K562 (cell line): ENCODE results near the gene PLEKHN1. TPM values are rescaled to one million over a fixed set of nuclear protein-coding genes. Genes with fewer than 3 reads are reported as not detected.

ENCODE experiments used
- ATAC-seq: fragments of 200-7000 bp; cut with Tn5 transposase; 3 replicates; pipeline ENCODE4 v1.9.1; 2020; ENCODE audit warnings: moderate library complexity
- BruUV-seq: library from RNA; stranded (reverse); fragments of 400-500 nt; replicated peaks from 2 replicates; lab custom pipeline; 2021; lab: Mats Ljungman, UMichigan
- CTCF ChIA-PET: fragments of 300-600 bp; formaldehyde crosslinking; extraction: SDS; loops from one replicate; lab custom pipeline; 2021; ENCODE audit warnings: low intra/inter-chr PET ratio; lab: Yijun Ruan, JAX
- POLR2A ChIA-PET: fragments of 300-600, 350-650 bp; sonication (Branson Sonifier 250); formaldehyde crosslinking; extraction: SDS; loops from one replicate; lab custom pipeline; 2021; ENCODE audit warnings: antibody characterized with exemption, inconsistent platforms; lab: Yijun Ruan, JAX
- DNase-seq, 4 experiments: peaks; one replicate each; pipeline versions ENCODE4 v3.0.0 to v3.0.0-alpha.2; 2011 to 2018; ENCODE audit warnings: low spot score in 3 of 4, mixed read lengths in 3 of 4; ENCODE audit errors: extremely low read depth in 1 of 4
- FAIRE-seq: peaks from 2 replicates; lab custom pipeline; 2011; peaks lifted over from hg19 to GRCh38; lab: Jason Lieb, UNC
- H2AFZ ChIP-seq: 2 replicates; pipeline ENCODE4 v1.6.0; 2011; ENCODE audit warnings: low read depth, low read length, control low read depth, inconsistent platforms
- H3K27ac ChIP-seq: fragments of 200-600 bp; 3 replicates; pipeline ENCODE4 v1.8.0; 2011; ENCODE audit warnings: low read depth, mild to moderate bottlenecking, control low read depth, inconsistent platforms, low read length, moderate library complexity, mixed read lengths; ENCODE audit errors: extremely low read depth
- H3K27me3 ChIP-seq, 2 experiments: fragments of 300-600 bp in 1 of 2; 2 replicates in 1 of 2; 3 replicates in 1 of 2; pipeline versions ENCODE4 v1.6.0 to v1.8.0; 2011; ENCODE audit warnings: inconsistent platforms in 2 of 2, low read length in 2 of 2, mild to moderate bottlenecking in 1 of 2, mixed read lengths in 1 of 2, moderate library complexity in 1 of 2; ENCODE audit not compliant: control insufficient read depth in 2 of 2, insufficient read depth in 2 of 2
- H3K36me3 ChIP-seq: fragments of 300-600 bp; 3 replicates; pipeline ENCODE4 v1.8.0; 2011; ENCODE audit warnings: mild to moderate bottlenecking, low read length, inconsistent platforms; ENCODE audit not compliant: control insufficient read depth, insufficient read depth
- H3K4me1 ChIP-seq, 2 experiments: fragments of 200-600 bp in 1 of 2; replicated peaks in 1 of 2; 2 replicates in 1 of 2; 3 replicates in 1 of 2; pipeline versions ENCODE4 v1.5.1 to v1.8.0; 2011; ENCODE audit warnings: inconsistent platforms in 2 of 2, low read length in 2 of 2, mild to moderate bottlenecking in 1 of 2, mixed read lengths in 1 of 2, moderate library complexity in 1 of 2; ENCODE audit not compliant: control insufficient read depth in 2 of 2, insufficient read depth in 2 of 2
- H3K4me2 ChIP-seq: 2 replicates; pipeline ENCODE4 v1.6.1; 2011; ENCODE audit warnings: low read length, control low read depth, inconsistent platforms, mixed read lengths; ENCODE audit not compliant: insufficient read depth
- H3K4me3 ChIP-seq: fragments of 200-600 bp; sonication (generic), shearing (Covaris generic); 2 replicates; pipeline ENCODE4 v1.5.1; 2016; ENCODE audit warnings: control low read depth, inconsistent platforms
- H3K79me2 ChIP-seq: fragments of 200-600 bp; 3 replicates; pipeline ENCODE4 v1.8.0; 2011; ENCODE audit warnings: low read length, inconsistent platforms; ENCODE audit not compliant: control insufficient read depth, insufficient read depth
- H3K9ac ChIP-seq, 2 experiments: 2 replicates each; pipeline versions ENCODE4 v1.6.0 to v1.6.1; 2011; ENCODE audit warnings: low read depth in 2 of 2, low read length in 2 of 2, control low read depth in 1 of 2, inconsistent platforms in 1 of 2, mild to moderate bottlenecking in 1 of 2, mixed read lengths in 1 of 2; ENCODE audit not compliant: insufficient read depth in 1 of 2
- H3K9me1 ChIP-seq: one replicate; pipeline ENCODE4 v1.6.0; 2011; ENCODE audit warnings: inconsistent platforms, mild to moderate bottlenecking, low read length, moderate library complexity; ENCODE audit not compliant: control insufficient read depth, insufficient read depth
- H3K9me3 ChIP-seq: replicated peaks from 2 replicates; pipeline ENCODE4 v1.5.1; 2011; ENCODE audit warnings: low read depth, low read length, inconsistent platforms; ENCODE audit not compliant: control insufficient read depth, insufficient read depth
- H4K20me1 ChIP-seq: replicated peaks from 2 replicates; pipeline ENCODE4 v1.6.1; 2011; ENCODE audit warnings: low read length, inconsistent platforms, mixed read lengths; ENCODE audit not compliant: control insufficient read depth, insufficient read depth
- ARID4B ChIP-seq: sonication (generic); formaldehyde crosslinking; IDR thresholded peaks from 2 replicates; pipeline ENCODE4 v1.8.0; 2022; ENCODE audit warnings: mild to moderate bottlenecking, missing genetic modification reagents
- CREB1 ChIP-seq, 2 experiments: sonication (generic) in 1 of 2; formaldehyde crosslinking in 1 of 2; IDR thresholded peaks; 2 replicates each; pipeline versions ENCODE4 v1.6.1 to v1.8.0; 2012 to 2022; ENCODE audit warnings: inconsistent platforms in 1 of 2, mild to moderate bottlenecking in 1 of 2, missing genetic modification reagents in 1 of 2, moderate library complexity in 1 of 2
- HMGN3 ChIP-seq: IDR thresholded peaks from 2 replicates; pipeline ENCODE4 v1.6.1; 2011; ENCODE audit warnings: borderline replicate concordance, low read depth, mild to moderate bottlenecking, mixed read lengths, low read length; ENCODE audit not compliant: insufficient read length; ENCODE audit errors: extremely low read depth
- L3MBTL2 ChIP-seq: fragments of 450-650 bp; IDR thresholded peaks from 2 replicates; pipeline ENCODE4 v1.6.1; 2016; ENCODE audit warnings: mild to moderate bottlenecking, moderate library complexity
- POLR2A ChIP-seq: fragments of 450-650 bp; conservative IDR thresholded peaks from 2 replicates; pipeline ENCODE4 v1.6.1; 2016
- SUPT5H ChIP-seq: fragments of 450-650 bp; IDR thresholded peaks from 2 replicates; pipeline ENCODE4 v1.6.1; 2016
- ZNF551 ChIP-seq: fragments of 250-450 bp; sonication (Bioruptor Pico); IDR thresholded peaks from 2 replicates; pipeline ENCODE4 v1.5.0; 2021; ENCODE audit warnings: mild to moderate bottlenecking, moderate library complexity
- ZNF740 ChIP-seq, 3 experiments: fragments of 200-800 bp in 1 of 3; sonication (Bioruptor generic) in 1 of 3; sonication (generic) in 1 of 3; formaldehyde crosslinking in 1 of 3; IDR thresholded peaks; 2 replicates each; pipeline versions ENCODE4 v1.6.1 to v1.8.0; 2016 to 2022; ENCODE audit warnings: mild to moderate bottlenecking in 2 of 3, missing compliant biosample characterization in 2 of 3, missing genetic modification characterization in 2 of 3, missing genetic modification reagents in 1 of 3
- WGBS: fragments of 100-300 bp; shearing (Covaris generic); methylation state at CpG from one replicate; pipeline ENCODE4 v1.1.6; 2016; ENCODE audit warnings: low coverage, mixed read lengths; ENCODE audit not compliant: insufficient coverage; ENCODE audit errors: missing lambda C conversion rate; 5-methylcytosine and 5-hydroxymethylcytosine counted together
- in situ Hi-C: fragments of 300-500 bp; cut with MboI; formaldehyde crosslinking; loops from 4 replicates; pipeline ENCODE4 v1.15.0; 2018; ENCODE audit warnings: inconsistent platforms, mixed read lengths
- intact Hi-C: fragments of 100-400 bp; cut with micrococcal nuclease; formaldehyde crosslinking; loops from 2 replicates; pipeline ENCODE4 v1.14.2; 2022
- polyA plus RNA-seq, 8 experiments: library from polyadenylated mRNA; depleted of rRNA in 4 of 8; stranded (reverse) in 5 of 8; unstranded in 3 of 8; fragments of >200 nt; fragmentation: Nextera tagmentation in 2 of 8; fragmentation: Illumina TruSeq in 1 of 8; extraction: Ambion mirVana in 2 of 8; extraction: Trizol in 1 of 8; gene quantifications; 2 replicates each; pipeline versions ENCODE4 v1.2.1 to v1.2.3, GENCODE V29; 2011 to 2014; ENCODE audit warnings: inconsistent platforms in 1 of 8, missing spikeins in 1 of 8
- total RNA-seq, 7 experiments: library from RNA; depleted of rRNA in 6 of 7; stranded (reverse); fragments of >200 nt in 6 of 7; fragmentation: Illumina TruSeq in 2 of 7; extraction: Trizol in 2 of 7; gene quantifications; 2 replicates each; pipeline versions ENCODE4 v1.2.1 to v1.2.3, GENCODE V29; 2011 to 2021; ENCODE audit warnings: low replicate concordance in 1 of 7
- TF ChIP-seq, protein P1 (sequence below): sonication (generic); formaldehyde crosslinking; IDR thresholded peaks from 2 replicates; pipeline ENCODE4 v1.8.0; 2022; ENCODE audit warnings: mild to moderate bottlenecking, missing genetic modification reagents

Gene PLEKHN1
- total and polyA plus RNA-seq, 9 of the 15 experiments (the other 6 are each of a cell fraction or from before 2014, with no cell fraction given): 0.07 to 1.5 (median 0.13) TPM; not detected in 2

GRCh38 chr1:965526-966134, 652 bp upstream of the PLEKHN1 start:
- no peaks in the 10 kb centered on the region; a peak in 1 of 5 replicates for H3K27me3 ChIP-seq
- ChIA-PET CTCF (no interaction called here), POLR2A (interaction anchor here (0.6 to 1.4 kb wide), 3 partner anchors 9 to 27 kb away, joined by 3 to 4 read pairs (median 3); no protein-coding TSS in a partner anchor)
- peak overlapping the region; percentile 15 to 64; a peak in 3 of 4 replicates for H3K9ac ChIP-seq
- no peaks in the 10 kb centered on the region for H3K9me1 ChIP-seq
- H3K4me3 ChIP-seq: no peak overlapping the region
- 77% methylated on average over 11 of the region's 26 CpGs for WGBS
- FAIRE-seq (no peak), DNase-seq (no peak), ATAC-seq (no peak)
- in situ Hi-C loops: no loop called here
- peaks cover 20 to 73% of the 10 kb centered on the region in 2 experiments for H3K4me1 ChIP-seq
- H3K36me3 ChIP-seq: peaks cover 42% of the 10 kb centered on the region; the same call in 2 of the 3 replicates
- TF ChIP-seq ARID4B (CRISPR knock-in tag) (0 out of 2 replicates have a peak, but pooled peaks have one; percentile 22), L3MBTL2 (no peak), ZNF740 (CRISPR knock-in tag; IDR thresholded peaks at IDR 0.05) (peak; percentile 71), ZNF740 (tag; IDR thresholded peaks at IDR 0.05) (no peak), ZNF551 (no peak), POLR2A (0 out of 2 replicates have a peak, but pooled peaks have one; percentile 20), SUPT5H (0 out of 2 replicates have a peak, but pooled peaks have one; percentile 21), CREB1 (IDR thresholded peaks at IDR 0.05) (no peak), CREB1 (CRISPR knock-in tag; IDR thresholded peaks at IDR 0.05) (peak; percentile 36; the same call in 1 of the 2 replicates), HMGN3 (peak; percentile 28)
- TF ChIP-seq, protein P1, sequence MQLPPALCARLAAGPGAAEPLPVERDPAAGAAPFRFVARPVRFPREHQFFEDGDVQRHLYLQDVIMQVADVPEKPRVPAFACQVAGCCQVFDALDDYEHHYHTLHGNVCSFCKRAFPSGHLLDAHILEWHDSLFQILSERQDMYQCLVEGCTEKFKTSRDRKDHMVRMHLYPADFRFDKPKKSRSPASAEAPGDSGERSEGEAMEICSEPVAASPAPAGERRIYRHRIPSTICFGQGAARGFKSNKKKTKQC (CRISPR knock-in tag): 0 out of 2 replicates have a peak, but pooled peaks have one; percentile 19
- H3K27ac ChIP-seq: peak overlapping the region; percentile 71; the same call in 1 of the 3 replicates
- no peak overlapping the region for H2AFZ ChIP-seq
- intact Hi-C loops: no loop called here
- H4K20me1 ChIP-seq: no peaks in the 10 kb centered on the region
- H3K79me2 ChIP-seq: peaks cover 12% of the 10 kb centered on the region; the same call in 2 of the 3 replicates
- no TSS peak for BruUV-seq
- H3K9me3 ChIP-seq: peaks cover 6% of the 10 kb centered on the region
- no peak overlapping the region; the same call in 1 of the 2 replicates for H3K4me2 ChIP-seq
